HG03095 (cell line): ENCODE measurements around the gene TANC1.
A peak's percentile ranks its signal among the peaks of the same experiment; 100 is the strongest.
"Not testable (repeated sequence)": the region's sequence is repeated elsewhere in the genome, so short reads cannot be mapped to it uniquely, and the experiment has no call there.

Experiments
- ATAC-seq: cut with Tn5 transposase; IDR thresholded peaks from one replicate; pipeline ENCODE4 v1.9.1; 2021; ENCODE audit warnings: moderate library complexity; ENCODE audit not compliant: unreplicated experiment

TANC1 gene

DNA sequence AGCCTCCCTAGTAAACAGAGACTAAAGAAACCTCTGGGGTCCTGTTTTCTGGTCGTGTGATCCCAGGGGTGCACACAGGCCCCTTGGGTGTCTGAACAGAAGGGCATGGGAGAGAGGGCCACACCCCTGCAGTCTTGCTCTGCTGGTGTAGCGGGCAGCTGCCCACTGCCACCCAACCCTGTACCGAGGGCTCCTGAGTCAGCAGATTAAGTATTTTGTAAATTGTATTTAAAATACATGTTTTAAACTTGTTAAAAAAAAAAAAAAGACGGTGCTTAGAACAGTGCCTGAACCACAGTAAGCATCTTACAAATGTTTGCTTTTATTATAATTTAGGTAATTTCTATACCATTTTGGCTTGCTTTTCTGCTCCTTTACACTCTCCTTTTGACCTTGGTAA lies 113.7 kb downstream of the TANC1 start:
- ATAC-seq, result no peak

DNA sequence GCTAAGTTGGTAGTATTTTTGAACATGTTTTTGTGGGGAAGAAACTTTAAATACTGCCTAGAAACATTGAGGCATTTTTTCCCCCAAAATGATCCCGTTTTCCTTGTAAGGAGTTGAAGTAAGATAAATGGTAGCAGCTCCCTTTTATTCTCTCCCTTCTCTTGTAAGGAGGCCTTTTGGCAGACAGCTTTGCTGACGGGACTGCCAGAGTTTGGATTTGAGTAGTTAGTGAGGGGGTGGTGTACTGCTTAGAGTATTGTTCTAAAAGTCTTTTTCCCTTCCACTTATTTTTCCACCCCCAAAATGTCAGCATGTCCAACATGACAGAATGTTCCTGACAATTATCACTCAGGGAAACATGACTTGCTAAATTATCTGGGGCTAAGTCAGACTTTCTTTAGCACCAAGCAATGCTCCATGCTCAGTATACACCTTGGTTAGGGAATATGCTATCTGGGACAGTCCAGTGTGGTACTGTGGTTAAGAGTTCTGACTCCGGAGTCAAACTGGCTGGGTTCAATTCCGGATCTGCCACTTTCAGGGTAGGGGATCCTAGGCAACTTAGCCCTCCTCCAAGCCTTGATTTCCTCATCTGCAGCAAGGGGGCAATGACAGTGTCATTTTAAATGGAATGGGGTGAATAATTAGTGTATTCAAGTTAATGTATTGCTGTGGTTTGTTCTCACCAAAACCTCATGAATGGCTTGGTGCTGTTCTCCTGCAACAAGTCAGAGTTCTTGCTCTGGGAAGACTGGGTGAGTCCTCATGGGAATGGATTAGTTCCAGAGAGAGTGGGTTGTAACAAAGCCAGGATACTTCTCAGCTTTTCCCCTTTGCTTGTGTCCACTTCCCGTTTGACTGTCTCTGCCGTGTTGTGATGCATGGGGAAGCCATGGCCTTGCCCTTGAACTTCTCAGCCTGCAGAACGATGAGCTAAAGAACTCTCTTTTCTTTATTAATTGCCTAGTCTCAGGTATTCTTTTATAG lies 116.2 kb downstream of the TANC1 start:
- no peak for ATAC-seq

DNA sequence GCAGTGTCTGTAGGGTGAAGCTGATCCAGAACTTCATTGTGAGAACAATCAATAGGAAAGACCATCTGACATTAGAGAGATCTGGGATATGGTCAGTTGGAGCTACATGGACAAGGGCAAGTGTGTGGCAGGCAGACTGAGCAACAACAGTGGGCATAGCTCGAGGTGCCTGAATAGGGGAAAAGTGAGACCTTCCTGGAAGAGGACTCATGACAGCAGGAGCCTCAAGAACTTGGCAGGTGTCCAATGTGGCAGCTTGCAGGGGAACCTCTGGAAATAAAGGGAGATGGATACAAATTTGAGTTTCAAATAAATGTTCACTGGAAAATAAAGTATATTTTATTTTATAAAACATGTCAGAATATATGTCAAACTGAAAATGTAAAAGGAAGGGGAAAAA lies 117.9 kb downstream of the TANC1 start:
- no peak for ATAC-seq

DNA sequence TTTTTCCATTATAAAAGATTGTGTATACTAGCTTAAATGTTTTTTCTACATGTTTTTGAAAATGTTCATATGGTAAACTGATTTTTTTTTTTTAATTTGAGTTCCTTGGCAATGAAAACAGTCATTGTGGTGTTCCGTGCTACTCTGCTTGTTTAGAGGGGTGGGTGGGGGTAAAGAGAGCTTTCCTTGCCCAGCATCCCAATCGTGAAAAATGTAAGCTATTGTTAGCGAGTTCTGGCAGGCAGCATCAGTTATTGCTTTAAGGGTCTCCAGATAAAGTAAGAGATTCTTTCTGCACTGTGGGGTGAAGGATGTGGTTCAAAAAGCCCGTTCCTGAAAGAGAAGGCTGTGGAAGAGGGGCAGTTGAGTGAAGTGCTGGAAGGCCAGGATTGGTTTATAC lies 118.4 kb downstream of the TANC1 start:
- no peak for ATAC-seq

DNA sequence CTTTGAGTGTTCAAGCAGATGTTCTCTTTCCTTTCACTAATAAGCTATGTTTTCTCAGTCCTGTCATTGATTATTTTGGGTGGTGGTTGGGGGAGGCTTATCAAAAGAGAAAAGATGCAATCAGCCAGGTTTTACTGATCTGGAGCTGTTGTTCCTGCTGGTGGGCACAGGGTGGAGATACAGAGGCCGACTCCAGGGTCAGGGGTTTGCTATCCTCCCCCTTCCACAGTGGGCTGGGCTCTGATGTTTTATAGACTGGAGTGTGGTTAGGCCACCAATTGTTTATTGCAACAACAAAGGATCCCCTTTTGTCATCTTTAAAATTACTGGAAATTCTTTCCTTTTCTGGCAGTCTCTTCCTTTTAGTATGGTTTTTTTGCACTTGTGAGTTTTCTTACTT lies 120.5 kb downstream of the TANC1 start:
- ATAC-seq, result no peak

DNA sequence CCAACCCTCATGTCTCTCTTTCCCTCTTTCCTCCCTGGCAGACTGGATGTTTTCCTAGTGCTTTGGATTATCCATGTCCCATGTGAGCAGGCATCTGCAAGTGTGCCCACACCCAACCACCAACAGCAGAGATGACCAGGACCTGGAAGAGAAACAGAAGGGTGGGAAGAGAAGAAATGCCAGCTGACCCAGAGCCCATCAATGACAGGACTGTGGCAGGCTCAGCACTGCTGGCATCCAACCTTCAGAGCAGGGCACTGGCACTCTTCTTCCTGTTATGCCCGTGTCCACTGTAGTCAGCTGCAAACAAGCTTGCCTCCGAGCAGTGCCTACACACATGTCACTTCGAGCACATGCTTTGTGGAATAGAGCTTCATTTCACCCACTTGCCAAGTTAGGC lies 121.1 kb downstream of the TANC1 start:
- ATAC-seq, result no peak

DNA sequence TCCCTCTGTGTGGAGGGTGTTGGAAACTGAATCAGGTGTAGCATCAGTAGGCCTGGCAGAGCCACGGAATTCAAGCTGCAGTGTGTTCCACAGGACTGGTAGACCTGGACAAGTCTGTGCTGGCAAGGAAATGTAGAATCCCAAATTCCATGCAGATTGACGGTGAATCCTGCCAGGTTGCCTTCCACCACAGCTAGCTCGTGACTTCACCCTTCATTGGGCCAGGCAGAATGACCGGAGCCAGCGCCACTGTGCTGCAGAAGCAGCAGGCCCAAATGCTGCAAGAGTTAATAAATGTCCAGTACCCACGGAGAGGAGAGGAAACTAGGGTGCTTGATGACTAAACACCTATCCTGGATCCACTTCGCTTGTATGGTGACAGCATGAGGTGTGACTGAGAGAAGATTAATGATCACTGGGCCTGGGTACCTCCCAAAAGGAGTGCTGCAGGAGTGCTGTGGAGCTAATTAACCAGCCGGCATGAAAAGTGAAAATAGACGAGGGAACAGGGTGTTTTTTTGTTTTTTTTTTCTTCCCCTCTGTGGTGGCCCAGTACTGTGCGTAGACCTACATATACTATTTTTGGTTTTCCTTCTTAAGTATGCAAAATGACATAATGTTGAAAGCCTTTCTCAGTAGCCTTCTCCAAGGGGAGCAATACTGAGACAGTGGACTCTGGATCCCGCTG lies 122.2 kb downstream of the TANC1 start:
- peak; percentile 79 for ATAC-seq

DNA sequence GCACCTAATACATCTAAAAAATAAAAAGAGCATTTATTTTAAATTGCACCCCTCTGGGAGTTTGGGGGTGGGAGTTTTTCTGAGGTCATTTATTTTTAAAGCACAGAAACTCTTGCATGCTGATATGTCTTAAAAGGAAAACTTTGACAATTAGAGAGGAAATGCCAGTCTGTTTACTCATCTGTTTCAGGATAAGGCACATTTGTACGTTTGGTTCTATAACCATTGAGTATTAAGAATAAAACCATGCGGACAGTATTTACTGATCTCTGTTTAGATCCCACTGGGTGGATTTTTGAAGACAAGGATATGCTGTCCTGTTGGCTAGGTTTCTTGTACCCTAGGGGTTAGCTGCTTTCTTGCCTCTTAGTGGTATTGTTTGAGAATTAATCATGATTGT lies 122.9 kb downstream of the TANC1 start:
- ATAC-seq, result no peak

DNA sequence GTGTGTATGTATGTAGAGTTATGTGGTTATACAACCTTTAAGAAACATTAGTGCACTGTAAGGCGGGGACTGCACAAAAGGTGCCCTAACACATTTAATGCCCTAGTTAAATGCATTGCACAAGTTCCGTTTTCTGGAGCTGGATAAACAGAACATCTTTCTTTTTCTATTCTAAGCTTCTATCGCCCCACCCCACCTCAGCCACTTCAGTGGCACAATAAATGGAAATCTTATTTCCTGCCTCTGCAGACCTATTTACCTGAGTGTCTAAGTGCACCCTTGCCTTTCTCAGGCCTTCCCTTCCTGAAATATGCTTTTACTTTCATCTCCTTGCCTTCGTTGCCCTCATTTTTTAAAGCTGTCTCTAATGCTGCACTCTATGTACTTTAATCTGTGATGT lies 123.5 kb downstream of the TANC1 start:
- no peak for ATAC-seq

DNA sequence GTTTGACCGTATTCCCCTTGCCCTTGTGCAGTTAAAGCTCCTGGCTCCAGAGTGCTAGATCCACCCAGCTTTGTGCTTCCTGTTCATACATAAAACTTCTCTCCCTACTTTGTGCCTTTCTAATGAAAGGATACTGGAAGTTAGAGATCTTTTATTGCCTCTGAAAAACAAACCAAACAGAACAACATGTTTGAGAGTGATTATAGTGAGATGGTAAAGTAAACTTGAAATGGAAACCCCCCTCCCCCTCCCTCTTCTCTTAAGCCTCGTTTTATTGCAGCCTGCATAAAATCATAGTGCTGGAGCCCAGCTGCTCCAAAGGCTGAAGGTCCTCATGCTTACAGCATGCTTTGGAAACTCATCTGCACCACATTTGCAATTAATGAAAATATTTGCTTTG lies 125.1 kb downstream of the TANC1 start:
- ATAC-seq, result no peak

DNA sequence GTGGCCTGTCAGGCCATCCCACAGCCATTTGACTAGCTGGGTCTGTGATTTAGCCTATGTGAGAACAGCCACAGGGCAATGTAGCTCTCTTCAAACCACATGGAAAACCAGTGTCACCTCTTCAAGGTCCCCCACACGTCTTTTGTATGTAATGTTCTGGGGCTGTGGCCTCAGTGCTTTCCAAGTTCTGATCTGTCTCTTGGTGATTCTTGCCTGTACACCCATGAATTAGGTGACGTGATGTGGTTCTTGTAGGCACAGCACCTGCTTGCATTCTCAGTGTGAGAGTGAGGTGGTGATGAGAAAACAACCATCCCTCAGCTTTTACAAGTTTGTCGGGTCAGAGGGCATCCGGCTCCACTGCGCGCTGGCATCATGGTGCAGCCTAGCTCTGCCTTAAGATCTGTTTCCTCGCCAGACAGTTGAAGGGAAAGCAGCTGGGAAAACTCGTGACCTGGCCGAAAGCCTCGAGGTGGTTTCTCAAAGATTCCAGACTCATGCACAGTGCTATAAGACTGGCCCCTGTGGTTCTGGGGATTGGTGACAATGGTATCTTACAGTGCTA lies 125.8 kb downstream of the TANC1 start:
- no peak for ATAC-seq

DNA sequence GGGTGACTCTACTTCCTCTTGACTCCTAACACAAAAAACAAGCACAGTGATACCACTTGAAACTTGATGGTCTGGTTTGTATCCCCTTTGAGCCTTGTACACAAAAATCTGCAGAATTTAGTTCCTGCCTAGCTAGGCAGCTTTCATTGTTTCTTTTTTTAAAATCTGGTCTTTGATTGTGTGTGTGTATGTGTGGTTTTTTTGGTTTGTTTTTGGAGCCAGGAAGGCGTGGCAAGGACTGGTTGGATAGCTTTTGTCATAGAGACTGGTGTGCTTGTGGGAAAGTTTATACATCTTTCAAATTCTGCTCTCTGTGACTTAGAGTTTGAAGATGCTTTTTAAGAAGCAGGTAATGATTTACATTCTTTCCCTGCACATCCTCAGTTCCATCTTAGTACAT lies 127.4 kb downstream of the TANC1 start:
- ATAC-seq, result no peak

DNA sequence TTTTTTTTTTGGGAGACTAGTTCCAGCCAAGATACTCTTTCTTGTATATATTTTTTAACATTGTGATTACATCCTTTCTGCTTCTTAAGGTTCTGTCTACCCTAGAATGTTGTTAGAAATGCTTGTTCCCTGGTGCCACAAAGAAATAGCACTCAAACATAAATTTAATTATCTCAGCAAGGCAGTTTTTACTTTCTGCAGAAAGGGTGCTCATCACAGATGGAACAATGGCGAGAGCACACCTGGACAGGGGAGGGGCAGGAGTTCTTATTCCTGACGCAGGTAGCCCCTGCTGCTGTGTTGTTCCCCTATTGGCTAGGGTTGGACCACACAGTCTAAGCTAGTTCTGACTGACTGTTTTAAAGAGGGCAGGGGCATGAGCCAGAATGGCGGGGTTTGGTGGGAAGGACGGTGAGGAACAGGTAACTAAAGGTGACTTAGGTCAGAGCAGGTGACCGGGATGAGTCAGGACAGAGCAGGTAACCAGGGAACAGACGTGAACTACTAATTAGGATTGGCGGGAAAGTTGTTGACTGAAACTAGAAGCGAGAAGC lies 127.9 kb downstream of the TANC1 start:
- not testable (repeated sequence) for ATAC-seq

DNA sequence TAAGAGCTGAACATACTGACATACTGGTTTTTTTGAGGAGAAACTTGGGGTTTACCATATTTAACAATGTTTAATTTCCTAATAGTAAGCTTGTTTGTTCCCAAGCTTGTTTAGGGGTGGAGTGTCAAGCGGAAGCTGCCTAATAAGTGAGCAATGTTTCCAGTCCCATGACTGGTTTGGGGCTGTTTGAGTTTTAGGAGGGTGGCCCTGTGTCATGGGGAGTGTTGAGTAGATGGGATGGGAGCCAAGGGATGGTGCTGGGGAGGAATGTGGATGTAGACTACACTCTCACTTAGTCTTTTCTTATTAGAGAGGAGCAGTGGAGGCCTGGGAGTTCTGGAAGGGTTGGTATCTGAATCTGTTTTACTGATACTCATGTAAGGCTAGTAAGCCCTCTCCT lies 128.5 kb downstream of the TANC1 start:
- no peak for ATAC-seq

DNA sequence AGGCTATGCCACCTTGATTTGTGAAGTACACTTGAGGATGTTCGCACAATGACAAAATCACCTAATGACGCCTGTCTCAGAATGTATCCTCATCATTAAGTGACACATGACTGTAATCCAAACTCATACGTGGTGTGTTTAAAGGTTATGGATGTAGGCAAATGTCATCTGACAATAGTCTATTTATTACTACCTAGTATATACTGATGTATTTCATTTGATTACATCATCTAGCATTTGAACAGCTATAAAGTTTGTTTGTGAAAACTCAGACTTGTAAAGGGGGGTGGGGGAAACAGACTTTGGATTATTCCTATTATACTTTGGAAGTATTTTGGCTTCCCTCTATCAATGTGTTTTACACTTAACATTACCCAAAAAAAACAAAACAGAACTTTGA lies 129.9 kb downstream of the TANC1 start:
- no peak for ATAC-seq

DNA sequence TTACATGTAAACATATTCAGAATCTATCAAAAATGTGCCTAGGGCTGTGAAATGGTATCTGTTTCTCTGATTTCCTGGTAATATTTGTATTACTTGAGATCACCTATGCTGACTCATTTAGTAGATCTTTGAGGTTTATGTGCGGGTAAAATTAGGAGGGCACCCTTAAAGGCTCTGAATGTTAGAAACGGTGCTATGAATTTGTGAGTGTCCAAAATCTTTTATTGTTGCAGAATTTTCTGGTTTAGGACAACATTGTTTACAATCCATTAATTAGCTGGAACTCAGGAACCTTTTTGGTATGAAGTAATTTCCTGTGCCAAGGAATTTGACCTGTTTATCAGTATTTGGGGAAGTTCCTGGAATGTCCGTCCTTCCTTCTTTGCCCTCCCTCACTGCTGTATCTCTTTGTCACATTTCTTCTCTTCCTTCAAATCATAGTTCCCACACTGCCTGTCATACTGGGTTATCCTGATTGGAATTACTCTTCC lies 130.5 kb downstream of the TANC1 start:
- no peak for ATAC-seq

DNA sequence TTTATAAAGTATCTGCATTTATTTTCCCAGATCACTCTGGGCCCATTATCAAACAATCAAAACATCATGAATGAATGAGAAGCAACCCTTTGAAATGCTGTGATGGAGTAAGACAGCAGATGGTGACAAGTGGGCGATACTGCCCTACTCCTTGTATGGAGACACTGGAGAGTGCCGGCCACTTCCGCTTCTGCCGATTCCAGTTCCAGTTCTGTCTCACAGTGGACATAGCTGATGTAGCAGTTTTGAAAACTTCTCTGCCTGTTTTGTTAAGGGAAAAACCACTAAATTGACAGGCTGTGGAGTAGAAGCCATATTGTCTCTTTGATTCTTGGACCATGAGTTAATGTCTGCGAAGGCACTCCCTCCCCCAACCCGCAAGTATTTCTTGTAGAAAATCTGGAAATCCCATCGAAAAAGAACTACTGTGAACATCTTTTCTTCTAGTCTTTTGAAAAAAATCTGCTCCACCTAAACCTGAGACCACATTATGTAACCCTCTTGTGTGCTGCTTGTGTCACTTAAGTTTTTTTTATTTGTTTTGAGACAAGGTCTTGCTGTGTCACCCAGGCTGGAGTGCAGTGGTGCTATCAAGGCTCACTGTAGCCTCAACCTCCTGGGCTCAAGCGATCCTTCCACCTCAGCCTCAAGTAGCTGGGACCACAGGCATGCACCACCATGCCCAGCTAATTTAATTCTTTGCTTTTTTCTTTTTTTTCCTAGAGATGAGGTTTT lies 133.5 kb downstream of the TANC1 start:
- ATAC-seq, result no peak

DNA sequence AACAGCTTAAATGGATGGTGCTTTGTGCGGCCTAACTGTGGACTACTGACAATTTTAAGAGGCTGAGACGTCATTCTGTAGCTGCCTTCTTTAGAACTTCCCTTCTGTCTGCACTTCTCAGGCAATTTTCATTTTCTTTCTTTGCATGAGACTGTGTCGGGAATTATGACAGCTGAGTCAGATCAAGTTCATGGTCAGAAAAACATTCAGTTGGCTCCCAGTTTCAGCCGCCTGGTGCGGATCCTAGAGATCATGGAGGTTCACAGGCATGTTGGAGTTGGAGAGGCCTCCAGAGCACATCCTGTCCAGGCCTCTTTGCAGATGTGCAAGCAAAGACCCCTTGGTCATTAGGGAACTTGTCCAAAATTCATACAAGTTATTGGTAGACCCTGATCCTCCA lies 135.0 kb downstream of the TANC1 start:
- no peak for ATAC-seq

DNA sequence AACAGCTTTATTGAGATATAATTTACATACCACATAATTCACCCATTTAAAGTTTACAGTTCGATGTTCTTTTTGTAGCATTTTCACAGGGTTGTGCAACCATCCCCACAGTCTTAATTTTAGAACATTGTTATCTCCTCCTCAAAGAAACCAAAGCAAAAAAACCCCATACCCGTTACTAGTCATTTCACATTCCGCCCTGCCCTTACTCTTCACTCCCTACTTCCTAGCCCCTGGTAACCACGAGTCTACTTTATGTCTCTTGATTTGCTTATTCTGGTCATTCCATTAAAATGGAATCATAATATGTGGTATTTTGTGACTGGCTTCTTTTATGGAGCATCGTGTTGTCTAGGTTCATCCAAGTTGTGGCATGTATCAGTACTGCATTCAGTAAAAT lies 137.7 kb downstream of the TANC1 start:
- ATAC-seq, result no peak

DNA sequence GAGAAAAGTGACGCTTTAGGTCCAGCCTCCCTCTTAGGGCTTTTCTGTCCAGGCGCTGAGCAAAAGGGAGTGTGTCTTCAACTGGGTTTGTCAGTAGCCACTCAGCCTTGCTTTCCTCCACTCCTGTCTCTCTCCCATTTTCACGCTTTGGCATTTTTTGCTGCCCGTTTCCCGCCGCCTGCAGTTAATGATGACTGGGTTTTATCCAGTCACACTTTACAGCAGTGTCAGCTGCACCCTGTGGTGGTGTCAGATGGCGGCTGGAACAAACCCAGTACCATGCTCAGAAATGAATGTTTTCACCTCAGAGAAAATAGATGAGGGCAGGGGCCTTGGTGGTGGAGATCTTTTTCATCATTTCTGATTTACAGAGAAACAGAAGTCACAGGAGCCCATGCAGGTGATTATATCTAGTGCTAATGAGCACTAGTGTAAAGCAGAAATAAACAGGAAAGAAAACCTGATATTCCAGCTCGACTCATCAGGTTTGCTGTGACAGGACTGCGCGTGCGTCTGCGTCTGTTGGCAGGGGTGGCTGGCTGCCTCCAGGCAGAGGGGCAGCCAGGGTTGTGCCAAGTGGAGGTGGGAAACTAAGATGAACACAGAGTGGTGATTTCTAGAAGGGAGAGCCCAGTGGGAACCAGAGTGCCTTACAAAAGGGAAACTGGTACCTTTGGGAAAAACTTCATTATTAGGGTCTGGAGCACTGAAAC lies 139.9 kb downstream of the TANC1 start:
- no peak for ATAC-seq
